Fibroblast of mammary gland (primary cell): Measurements from ENCODE around the gene P2RY1.

ENCODE experiments used
- DNase-seq: peaks from one replicate; pipeline ENCODE4 v3.0.0-alpha.2; 2010; ENCODE audit warnings: low read depth
- H3K4me3 ChIP-seq: 2 replicates; pipeline ENCODE4 v1.5.1; 2011; ENCODE audit warnings: low read depth, mild to moderate bottlenecking, low read length, moderate library complexity; ENCODE audit not compliant: control insufficient read depth
- TF ChIP-seq, protein P1 (sequence below): conservative IDR thresholded peaks from 2 replicates; pipeline ENCODE4 v1.5.1; 2011; ENCODE audit warnings: low read depth, low read length, inconsistent platforms; ENCODE audit not compliant: control insufficient read depth, insufficient read depth

Gene P2RY1, protein sequence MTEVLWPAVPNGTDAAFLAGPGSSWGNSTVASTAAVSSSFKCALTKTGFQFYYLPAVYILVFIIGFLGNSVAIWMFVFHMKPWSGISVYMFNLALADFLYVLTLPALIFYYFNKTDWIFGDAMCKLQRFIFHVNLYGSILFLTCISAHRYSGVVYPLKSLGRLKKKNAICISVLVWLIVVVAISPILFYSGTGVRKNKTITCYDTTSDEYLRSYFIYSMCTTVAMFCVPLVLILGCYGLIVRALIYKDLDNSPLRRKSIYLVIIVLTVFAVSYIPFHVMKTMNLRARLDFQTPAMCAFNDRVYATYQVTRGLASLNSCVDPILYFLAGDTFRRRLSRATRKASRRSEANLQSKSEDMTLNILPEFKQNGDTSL

DNA sequence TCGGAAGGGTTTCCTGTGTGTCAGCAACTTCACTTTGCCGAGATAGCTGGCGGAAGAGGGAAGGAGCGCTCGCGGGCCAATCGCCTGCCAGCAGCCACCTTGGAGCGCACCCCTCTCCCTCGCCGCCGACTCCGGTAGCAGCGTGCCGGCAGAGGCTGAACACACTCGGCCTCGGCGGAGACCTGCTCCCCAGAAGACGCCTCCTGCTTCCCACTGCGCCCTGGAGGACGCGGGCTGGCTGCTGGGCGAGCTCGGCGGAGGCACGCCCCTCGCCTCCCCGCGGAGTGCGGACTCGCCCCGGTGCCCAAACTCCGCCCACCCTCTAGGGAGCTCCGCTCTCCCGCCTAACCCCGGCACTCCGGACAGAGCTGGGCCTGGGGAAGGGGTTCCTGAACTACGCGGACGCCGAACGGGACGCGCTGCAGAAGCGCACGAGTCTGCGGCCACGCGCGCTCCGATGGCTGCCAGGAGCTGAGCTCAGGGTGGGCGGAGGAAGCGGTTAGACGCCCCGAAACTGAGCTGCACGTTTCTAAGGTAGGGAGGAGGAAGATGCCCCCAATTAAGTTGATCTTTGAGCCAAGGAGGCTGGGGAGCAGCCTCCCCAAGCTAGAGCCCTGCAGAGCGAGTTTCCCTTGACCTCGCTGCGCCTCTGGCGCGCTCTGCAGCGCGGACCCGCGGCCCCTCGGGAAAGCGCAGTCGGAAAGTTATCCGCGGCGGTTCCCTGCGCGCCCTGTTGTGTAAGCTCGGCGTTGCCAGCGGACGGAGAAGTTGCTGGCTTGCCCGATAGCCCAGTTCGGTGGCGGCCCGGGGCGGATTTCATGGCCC is at the start of gene P2RY1:
Gene P2RY1 (plus strand): TSS at position 356 of the 825 bp plus-strand sequence. CDS start 652 bp downstream, outside the sequence.
- TF ChIP-seq, protein P1, sequence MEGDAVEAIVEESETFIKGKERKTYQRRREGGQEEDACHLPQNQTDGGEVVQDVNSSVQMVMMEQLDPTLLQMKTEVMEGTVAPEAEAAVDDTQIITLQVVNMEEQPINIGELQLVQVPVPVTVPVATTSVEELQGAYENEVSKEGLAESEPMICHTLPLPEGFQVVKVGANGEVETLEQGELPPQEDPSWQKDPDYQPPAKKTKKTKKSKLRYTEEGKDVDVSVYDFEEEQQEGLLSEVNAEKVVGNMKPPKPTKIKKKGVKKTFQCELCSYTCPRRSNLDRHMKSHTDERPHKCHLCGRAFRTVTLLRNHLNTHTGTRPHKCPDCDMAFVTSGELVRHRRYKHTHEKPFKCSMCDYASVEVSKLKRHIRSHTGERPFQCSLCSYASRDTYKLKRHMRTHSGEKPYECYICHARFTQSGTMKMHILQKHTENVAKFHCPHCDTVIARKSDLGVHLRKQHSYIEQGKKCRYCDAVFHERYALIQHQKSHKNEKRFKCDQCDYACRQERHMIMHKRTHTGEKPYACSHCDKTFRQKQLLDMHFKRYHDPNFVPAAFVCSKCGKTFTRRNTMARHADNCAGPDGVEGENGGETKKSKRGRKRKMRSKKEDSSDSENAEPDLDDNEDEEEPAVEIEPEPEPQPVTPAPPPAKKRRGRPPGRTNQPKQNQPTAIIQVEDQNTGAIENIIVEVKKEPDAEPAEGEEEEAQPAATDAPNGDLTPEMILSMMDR, result peak; percentile 20
- H3K4me3 ChIP-seq, result peak within 1 kb of the TSS; percentile 58
- peak; percentile 45 for DNase-seq

DNA sequence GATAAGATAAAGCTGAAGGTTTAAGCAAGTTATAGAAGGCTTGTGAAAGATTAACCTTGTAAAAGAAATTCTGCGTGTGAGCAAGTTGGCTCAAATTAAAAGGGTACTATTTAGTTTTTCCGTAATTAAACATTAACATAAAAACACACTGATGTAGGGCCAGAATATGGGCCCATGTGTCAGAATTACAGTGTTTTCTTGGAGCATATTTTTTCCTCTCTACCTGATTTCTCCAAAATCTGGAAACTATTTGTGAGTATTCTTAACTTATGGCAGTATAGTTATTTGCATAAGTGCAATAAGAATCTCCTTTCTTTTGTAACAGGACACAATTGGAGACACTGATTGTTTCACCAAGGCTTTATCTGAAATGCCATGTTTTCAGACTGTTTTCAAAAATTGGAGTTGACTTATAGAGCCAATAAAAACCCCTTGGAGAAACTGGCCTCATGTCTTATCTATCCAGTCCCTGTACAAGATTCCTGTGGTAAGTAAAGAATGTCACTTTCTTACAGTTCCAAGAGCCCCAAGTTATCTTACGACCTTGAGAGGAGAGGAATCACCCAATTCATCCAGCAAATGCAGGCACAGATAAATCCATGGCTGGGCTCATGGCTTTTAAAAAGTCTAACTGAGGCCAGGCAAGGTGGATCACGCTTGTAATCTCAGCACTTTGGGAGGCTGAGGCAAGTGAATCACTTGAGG is 47.8 kb upstream of the P2RY1 start:
- TF ChIP-seq, protein P1, result no peak
- DNase-seq, result no peak
- no peak overlapping the region for H3K4me3 ChIP-seq

DNA sequence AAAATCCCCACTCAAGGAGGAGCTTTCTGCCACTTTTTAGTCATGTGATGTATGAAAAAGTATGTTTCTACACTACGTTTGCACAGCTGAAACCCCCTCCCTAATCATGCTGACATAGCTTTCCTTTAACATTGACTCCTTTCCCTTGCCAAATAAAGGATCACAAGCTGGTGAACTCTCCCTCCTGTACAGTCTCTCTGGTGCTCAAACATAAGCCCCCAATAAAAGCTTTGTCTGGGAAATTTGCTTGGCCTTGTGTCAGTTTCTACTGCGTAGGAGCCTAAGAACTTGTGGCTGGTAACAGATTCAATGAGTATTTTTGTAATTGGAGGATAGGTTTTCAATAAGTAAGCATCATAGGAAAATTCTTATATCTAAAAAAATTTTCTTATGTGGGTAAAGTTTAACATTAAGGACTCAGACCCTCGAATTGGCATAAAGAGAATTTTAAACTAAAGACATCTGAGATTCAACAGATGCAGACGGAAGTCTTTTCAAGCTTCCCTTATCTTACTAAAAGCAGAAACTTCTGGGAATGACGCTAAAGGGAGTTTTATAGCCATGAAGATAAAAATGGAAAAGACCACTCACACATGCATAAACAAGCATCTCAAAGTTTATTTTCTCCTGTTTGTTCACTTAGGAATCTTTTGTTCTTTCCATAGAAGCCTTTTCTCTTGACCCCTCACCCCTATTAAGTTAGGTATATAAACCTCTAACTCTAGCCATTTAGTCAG is 44.1 kb upstream of the P2RY1 start:
- H3K4me3 ChIP-seq, result no peak overlapping the region
- DNase-seq, result no peak
- TF ChIP-seq, protein P1, result no peak

DNA sequence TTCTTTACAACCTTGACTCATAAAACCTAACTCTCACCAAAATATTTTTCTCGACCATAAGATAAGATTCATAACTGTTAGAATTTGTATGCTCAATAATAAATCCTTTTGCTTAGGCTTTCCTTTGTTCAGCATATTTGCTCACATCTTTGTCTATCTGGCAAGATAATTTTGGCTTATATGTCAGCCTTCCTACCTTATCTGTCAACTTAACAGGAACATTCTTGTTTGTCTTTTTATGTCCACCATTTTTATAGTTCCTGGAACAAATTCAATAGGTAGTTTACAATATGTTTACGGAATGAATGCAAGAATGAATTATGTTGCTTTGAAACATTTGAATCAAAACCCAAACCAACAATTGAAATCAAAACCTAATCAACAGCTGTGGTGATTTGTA is 41.0 kb upstream of the P2RY1 start:
- DNase-seq, result no peak
- TF ChIP-seq, protein P1, result no peak
- no peak overlapping the region for H3K4me3 ChIP-seq

DNA sequence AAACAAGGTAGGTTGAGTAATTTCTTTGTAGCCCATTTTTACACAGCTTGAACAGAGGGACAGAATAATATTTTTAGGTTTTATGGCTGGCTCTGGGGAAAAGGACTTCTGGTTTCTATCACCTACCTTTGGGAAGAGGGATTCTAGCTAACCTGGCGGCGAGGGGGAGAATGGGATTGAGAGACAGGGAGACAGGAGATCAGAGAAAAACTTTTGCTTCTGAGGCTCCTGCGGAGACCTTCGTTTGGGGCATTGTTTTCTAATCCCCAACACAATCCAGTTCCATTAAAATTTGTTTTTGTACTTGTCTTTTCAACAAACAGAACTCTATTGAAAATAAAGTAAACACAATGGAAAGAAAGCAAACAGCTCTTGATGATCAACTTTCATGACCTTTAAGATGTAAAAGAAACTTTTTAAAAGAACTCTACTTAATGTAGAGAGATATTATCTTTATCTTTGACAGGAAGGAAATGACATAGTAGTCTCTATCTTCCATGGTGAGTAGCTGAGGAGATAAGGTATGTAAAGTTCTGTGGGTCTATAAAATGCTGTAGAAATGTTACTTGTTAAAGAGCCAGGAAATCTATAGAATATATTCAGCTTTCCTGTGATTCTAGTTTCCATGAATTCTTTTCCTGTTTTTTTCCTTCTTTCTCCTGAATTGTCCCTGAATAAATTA is 37.0 kb upstream of the P2RY1 start:
- TF ChIP-seq, protein P1, result no peak
- no peak overlapping the region for H3K4me3 ChIP-seq
- DNase-seq, result no peak
